ENCODE results near the gene NEDD8.
"Not testable (repeated sequence)": the region's sequence is repeated elsewhere in the genome, so short reads cannot be mapped to it uniquely, and the experiment has no call there.

The NEDD8 gene

GRCh38 chr14:24245350-24245749 lies 13.2 kb upstream of the NEDD8 start:
- not testable (repeated sequence) for DNase-seq

- DNase-seq, result peak in 1 of 2 experiments; percentile 60
Measured at GRCh38 chr14:24243336-24243836, 11.2 kb upstream of the NEDD8 start.

GRCh38 chr14:24241829-24242443 lies 9.8 kb upstream of the NEDD8 start:
- peak; percentile 98 to 99 for DNase-seq

GRCh38 chr14:24240110-24240918 lies 8.1 kb upstream of the NEDD8 start:
- no peak for DNase-seq

- DNase-seq, result no peak
Measured at GRCh38 chr14:24238527-24239037, 6.4 kb upstream of the NEDD8 start.

- DNase-seq, result no peak
Measured at GRCh38 chr14:24238123-24238522, 6.0 kb upstream of the NEDD8 start.

GRCh38 chr14:24237463-24237955 lies 5.3 kb upstream of the NEDD8 start:
- DNase-seq, result no peak

GRCh38 chr14:24236689-24237462 lies 4.7 kb upstream of the NEDD8 start:
- DNase-seq, result no peak

GRCh38 chr14:24235804-24236688 lies 3.9 kb upstream of the NEDD8 start:
- no peak for DNase-seq

- DNase-seq, result no peak
Measured at GRCh38 chr14:24234095-24235005, 2.2 kb upstream of the NEDD8 start.

GRCh38 chr14:24233538-24233866 lies 1.3 kb upstream of the NEDD8 start:
- DNase-seq, result no peak

GRCh38 chr14:24232645-24233537 lies 724 bp upstream of the NEDD8 start, which contains the start of gene GMPR2:
GMPR2 (plus strand) TSS chr14:24232929; CDS start chr14:24233254, 325 bp downstream.
- DNase-seq, result peak in 1 of 2 experiments; percentile 94

GRCh38 chr14:24231263-24232120 lies 675 bp downstream of the NEDD8 start:
- DNase-seq, result no peak

- no peak for DNase-seq
Measured at GRCh38 chr14:24228902-24229301, 3.3 kb downstream of the NEDD8 start.

- no peak for DNase-seq
Measured at GRCh38 chr14:24226473-24226872, 5.7 kb downstream of the NEDD8 start.

- DNase-seq, result no peak
Measured at GRCh38 chr14:24224618-24225071, 7.5 kb downstream of the NEDD8 start.

GRCh38 chr14:24222987-24223386 lies 9.2 kb downstream of the NEDD8 start:
- not testable (repeated sequence) for DNase-seq

GRCh38 chr14:24219521-24219920 lies 12.6 kb downstream of the NEDD8 start:
- DNase-seq, result no peak

- no peak for DNase-seq
Measured at GRCh38 chr14:24219080-24219479, 13.1 kb downstream of the NEDD8 start.

Data from NCI-H524 (cell line).